Measurements from ENCODE around the gene LGALS14.
"Not testable (repeated sequence)": the region's sequence is repeated elsewhere in the genome, so short reads cannot be mapped to it uniquely, and the experiment has no call there.

LGALS14 gene, protein sequence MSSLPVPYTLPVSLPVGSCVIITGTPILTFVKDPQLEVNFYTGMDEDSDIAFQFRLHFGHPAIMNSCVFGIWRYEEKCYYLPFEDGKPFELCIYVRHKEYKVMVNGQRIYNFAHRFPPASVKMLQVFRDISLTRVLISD

DNA sequence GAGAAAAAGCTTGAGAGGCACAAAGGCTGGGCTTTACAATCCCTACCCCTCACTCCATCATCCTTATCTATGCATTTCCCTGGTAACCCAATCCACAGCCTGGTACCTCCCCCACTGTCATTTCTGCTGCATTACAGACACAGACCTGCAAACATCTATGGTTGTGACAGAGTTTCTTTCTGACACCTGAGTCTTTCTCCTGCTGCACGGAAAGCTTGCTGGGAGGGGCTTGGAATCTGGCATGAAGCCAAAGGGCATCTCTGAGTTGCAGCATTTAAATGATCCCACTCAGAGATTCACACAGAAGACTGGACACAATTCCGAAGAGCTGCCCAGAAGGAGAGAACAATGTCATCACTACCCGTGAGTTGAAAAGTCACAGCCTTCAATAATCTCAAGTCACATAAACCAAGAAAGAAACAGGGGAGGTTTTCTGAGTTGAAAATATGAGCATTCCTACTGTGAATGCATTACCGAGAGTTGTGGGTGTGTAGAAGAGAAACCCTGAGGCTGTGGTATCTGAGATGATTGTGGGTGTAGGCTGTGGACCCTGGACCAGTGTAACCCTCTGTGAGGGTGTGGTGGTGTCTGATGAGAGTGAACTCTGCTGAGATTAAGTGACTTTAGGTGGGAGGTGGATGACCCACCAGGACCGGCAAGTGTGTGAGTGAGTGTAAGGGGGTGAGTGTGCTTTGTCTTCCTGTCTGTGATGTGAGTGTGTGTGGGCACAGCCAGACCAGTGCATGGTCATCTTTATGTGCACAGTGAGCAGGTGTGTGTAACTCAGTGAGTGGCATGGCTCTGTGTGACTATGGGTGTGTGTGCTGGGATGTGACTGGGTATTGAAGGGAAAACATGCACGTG is at the start of gene LGALS14:
TSS of gene LGALS14 (plus strand) at position 301 of the 864 bp plus-strand sequence. CDS start at position 349, 48 bp downstream.
- no peak within 1 kb of the TSS for H3K4me3 ChIP-seq (ENCODE audit: low read depth in 1 of 2, low read length in 1 of 2)
- no peaks in the 10 kb centered on the region for H3K4me1 ChIP-seq (ENCODE audit: control insufficient read depth in 1 of 2, insufficient read depth in 1 of 2, low read depth in 1 of 2, low read length in 1 of 2)
- H3K9me3 ChIP-seq = no peaks in the 10 kb centered on the region
- peaks cover 6% of the 10 kb centered on the region for H3K27me3 ChIP-seq
- no peaks in the 10 kb centered on the region for H3K36me3 ChIP-seq
- TF ChIP-seq, protein P1, sequence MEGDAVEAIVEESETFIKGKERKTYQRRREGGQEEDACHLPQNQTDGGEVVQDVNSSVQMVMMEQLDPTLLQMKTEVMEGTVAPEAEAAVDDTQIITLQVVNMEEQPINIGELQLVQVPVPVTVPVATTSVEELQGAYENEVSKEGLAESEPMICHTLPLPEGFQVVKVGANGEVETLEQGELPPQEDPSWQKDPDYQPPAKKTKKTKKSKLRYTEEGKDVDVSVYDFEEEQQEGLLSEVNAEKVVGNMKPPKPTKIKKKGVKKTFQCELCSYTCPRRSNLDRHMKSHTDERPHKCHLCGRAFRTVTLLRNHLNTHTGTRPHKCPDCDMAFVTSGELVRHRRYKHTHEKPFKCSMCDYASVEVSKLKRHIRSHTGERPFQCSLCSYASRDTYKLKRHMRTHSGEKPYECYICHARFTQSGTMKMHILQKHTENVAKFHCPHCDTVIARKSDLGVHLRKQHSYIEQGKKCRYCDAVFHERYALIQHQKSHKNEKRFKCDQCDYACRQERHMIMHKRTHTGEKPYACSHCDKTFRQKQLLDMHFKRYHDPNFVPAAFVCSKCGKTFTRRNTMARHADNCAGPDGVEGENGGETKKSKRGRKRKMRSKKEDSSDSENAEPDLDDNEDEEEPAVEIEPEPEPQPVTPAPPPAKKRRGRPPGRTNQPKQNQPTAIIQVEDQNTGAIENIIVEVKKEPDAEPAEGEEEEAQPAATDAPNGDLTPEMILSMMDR (IDR thresholded peaks at IDR 0.05) = no peak
- H3K27ac ChIP-seq = no peak within 1 kb of the TSS

DNA sequence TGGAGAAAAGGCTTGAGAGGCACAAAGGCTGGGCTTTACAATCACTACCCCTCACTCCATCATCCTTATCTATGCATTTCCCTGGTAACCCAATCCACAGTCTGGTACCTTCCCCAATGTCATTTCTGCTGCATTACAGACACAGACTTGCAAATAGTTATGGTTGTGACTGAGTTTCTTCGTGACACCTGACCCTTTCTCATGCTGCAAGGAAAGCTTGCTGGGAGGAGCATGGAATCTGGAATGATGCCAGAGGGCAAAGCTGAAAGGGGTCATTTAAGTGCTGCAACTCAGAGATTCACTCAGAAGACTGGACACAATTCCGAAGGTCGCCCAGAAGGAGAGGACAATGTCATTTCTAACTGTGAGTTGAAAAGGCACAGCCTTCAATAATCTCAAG is 48.7 kb upstream of the LGALS14 start, which contains the start of gene LGALS16:
TSS of gene LGALS16 (plus strand) at position 301 of the 400 bp plus-strand sequence. CDS start at position 350, 49 bp downstream.
- peaks cover 19% of the 10 kb centered on the region for H3K27me3 ChIP-seq
- TF ChIP-seq, protein P1 (IDR thresholded peaks at IDR 0.05) = no peak
- no peak within 1 kb of the TSS for H3K27ac ChIP-seq
- no peaks in the 10 kb centered on the region for H3K4me1 ChIP-seq (ENCODE audit: control insufficient read depth in 1 of 2, insufficient read depth in 1 of 2, low read depth in 1 of 2, low read length in 1 of 2)
- no peaks in the 10 kb centered on the region for H3K36me3 ChIP-seq
- no peaks in the 10 kb centered on the region for H3K9me3 ChIP-seq
- no peak within 1 kb of the TSS for H3K4me3 ChIP-seq (ENCODE audit: low read depth in 1 of 2, low read length in 1 of 2)

DNA sequence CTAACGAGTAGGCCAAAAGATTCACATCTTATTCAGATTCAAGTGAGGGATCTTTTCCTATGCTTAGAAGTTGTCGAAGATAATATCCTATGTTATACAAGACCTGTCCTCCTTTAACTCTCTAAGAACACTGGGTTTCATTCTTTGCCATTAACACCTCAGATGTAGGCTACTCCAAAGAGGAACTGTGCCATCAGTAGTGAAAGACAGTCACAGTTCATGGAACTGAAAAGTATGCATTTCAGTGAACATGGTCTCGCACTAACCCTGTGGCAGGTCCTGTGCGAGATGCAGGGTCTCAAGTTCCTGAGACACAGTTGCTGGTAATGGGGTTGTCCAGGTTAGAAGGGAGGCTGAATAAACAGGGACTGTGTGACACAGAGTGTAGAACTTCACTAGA is 44.5 kb upstream of the LGALS14 start:
- Histone ChIP-seq H3K36me3 (no peaks in the 10 kb centered on the region), H3K27me3 (peaks cover 34% of the 10 kb centered on the region), H3K4me1 (ENCODE audit: control insufficient read depth in 1 of 2, insufficient read depth in 1 of 2, low read depth in 1 of 2, low read length in 1 of 2) (no peaks in the 10 kb centered on the region), H3K4me3 (ENCODE audit: low read depth in 1 of 2, low read length in 1 of 2) (no peak overlapping the region), H3K27ac (no peak overlapping the region), H3K9me3 (no peaks in the 10 kb centered on the region)
- TF ChIP-seq, protein P1 (IDR thresholded peaks at IDR 0.05) = no peak

DNA sequence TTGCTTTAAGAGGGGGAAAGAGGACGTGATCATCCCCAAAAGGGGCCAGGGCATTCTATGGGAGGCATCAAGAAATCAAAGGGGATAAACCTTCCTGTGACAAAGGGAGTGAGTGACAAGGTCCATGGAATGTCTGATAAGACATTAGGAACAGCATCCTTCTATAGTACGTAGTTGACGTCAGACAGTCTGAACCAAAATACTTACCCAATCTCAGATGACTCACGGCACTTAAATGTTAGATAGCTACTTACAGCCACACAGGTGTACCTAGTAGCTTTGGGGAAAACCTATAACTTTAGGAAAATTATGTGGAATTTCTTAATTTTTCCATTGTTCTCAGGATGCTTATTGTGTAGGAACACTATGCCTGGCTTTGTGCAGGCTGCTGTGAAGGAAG is 43.6 kb upstream of the LGALS14 start:
- Histone ChIP-seq H3K27ac (no peak overlapping the region), H3K9me3 (no peaks in the 10 kb centered on the region), H3K27me3 (peaks cover 33% of the 10 kb centered on the region), H3K4me1 (ENCODE audit: control insufficient read depth in 1 of 2, insufficient read depth in 1 of 2, low read depth in 1 of 2, low read length in 1 of 2) (no peaks in the 10 kb centered on the region), H3K36me3 (no peaks in the 10 kb centered on the region), H3K4me3 (ENCODE audit: low read depth in 1 of 2, low read length in 1 of 2) (no peak overlapping the region)
- TF ChIP-seq, protein P1 (IDR thresholded peaks at IDR 0.05) = no peak

DNA sequence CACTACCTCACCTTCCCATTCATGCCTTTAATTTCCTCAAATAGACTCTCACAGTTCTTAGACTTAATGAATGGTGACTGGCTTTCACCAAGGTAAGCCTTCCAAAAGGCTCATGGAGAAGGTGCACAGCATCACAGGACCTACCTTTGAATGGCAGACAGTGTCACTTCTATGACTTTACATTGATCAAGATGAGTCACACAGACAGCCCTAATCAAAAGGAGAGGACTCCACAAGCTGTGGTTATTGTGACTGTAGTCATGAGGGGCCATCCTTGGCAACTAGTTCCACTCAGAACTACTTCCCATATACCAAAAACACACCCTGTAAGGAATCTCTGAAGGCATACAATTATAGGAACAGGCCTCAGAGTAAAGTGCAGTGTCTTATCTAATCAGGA is 42.7 kb upstream of the LGALS14 start:
- Histone ChIP-seq H3K27ac (no peak overlapping the region), H3K4me3 (ENCODE audit: low read depth in 1 of 2, low read length in 1 of 2) (no peak overlapping the region), H3K36me3 (no peaks in the 10 kb centered on the region), H3K4me1 (ENCODE audit: control insufficient read depth in 1 of 2, insufficient read depth in 1 of 2, low read depth in 1 of 2, low read length in 1 of 2) (no peaks in the 10 kb centered on the region), H3K9me3 (no peaks in the 10 kb centered on the region), H3K27me3 (peaks cover 31% of the 10 kb centered on the region)
- TF ChIP-seq, protein P1 (IDR thresholded peaks at IDR 0.05) = no peak

DNA sequence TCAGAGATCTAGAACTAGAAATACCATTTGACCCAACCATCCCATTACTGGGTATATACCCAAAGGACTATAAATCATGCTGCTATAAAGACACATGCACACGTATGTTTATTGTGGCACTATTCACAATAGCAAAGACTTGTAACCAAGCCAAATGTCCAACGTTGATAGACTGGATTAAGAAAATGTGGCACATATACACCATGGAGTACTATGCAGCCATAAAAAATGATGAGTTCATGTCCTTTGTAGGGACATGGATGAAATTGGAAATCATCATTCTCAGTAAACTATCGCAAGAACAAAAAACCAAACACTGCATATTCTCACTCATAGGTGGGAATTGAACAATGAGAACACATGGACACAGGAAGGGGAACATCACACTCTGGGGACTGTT is 34.4 kb upstream of the LGALS14 start:
- H3K4me1 ChIP-seq (ENCODE audit: control insufficient read depth in 1 of 2, insufficient read depth in 1 of 2, low read depth in 1 of 2, low read length in 1 of 2); H3K4me3 ChIP-seq (ENCODE audit: low read depth in 1 of 2, low read length in 1 of 2); H3K36me3 ChIP-seq; H3K27ac ChIP-seq; H3K9me3 ChIP-seq: not testable (repeated sequence)
- H3K27me3 ChIP-seq = peaks cover 34% of the 10 kb centered on the region

Measured in neutrophil (primary cell).